K562 (cell line): Measurements from ENCODE around the gene GYPC. TPM values are rescaled to one million over a fixed set of nuclear protein-coding genes. Genes with fewer than 3 reads are reported as not detected.

ENCODE experiments used
- CEBPB ChIP-seq: fragments of 450-650 bp; IDR thresholded peaks from 2 replicates; pipeline ENCODE4 v1.6.1; 2016; ENCODE audit warnings: missing genetic modification characterization, missing compliant biosample characterization
- CHD7 ChIP-seq: fragments of 200-600 bp; sonication (generic); IDR thresholded peaks from one replicate; pipeline ENCODE4 v1.6.1; 2012; ENCODE audit warnings: mild to moderate bottlenecking, low read depth, low read length, inconsistent platforms
- DNMT1 ChIP-seq: fragments of 450-650 bp; IDR thresholded peaks from 2 replicates; pipeline ENCODE4 v1.6.1; 2016; ENCODE audit warnings: antibody characterized with exemption, mild to moderate bottlenecking
- FOXA1 ChIP-seq: fragments of 450-650 bp; IDR thresholded peaks from 2 replicates; pipeline ENCODE4 v1.6.1; 2016; ENCODE audit warnings: mild to moderate bottlenecking, borderline replicate concordance
- KLF1 ChIP-seq: fragments of 450-650 bp; IDR thresholded peaks from 2 replicates; pipeline ENCODE4 v1.6.1; 2016; ENCODE audit warnings: missing genetic modification characterization, missing compliant biosample characterization
- MTF1 ChIP-seq: fragments of 250-450 bp; sonication (Bioruptor Pico); IDR thresholded peaks from 2 replicates; pipeline ENCODE4 v1.9.0; 2021; ENCODE audit warnings: moderate library complexity, mild to moderate bottlenecking, inconsistent platforms, borderline replicate concordance
- PRDM10 ChIP-seq: fragments of 450-650 bp; IDR thresholded peaks from 2 replicates; pipeline ENCODE4 v1.6.1; 2018; ENCODE audit not compliant: partially characterized antibody
- SRF ChIP-seq, 2 experiments: fragments of 250-450, 450-650 bp in 1 of 2; sonication (Bioruptor Pico) in 1 of 2; sonication (generic) in 1 of 2; formaldehyde crosslinking; IDR thresholded peaks; 2 replicates each; pipeline versions ENCODE4 v1.5.0 to v1.5.1; 2020 to 2022; ENCODE audit warnings: mild to moderate bottlenecking in 1 of 2, missing genetic modification reagents in 1 of 2
- SRSF3 ChIP-seq: fragments of 200-400 bp; formaldehyde crosslinking; IDR thresholded peaks from 2 replicates; pipeline ENCODE4 v1.6.1; 2016; ENCODE audit warnings: mild to moderate bottlenecking, low read length, moderate library complexity; ENCODE audit not compliant: insufficient read depth
- ZNF316 ChIP-seq: fragments of 450-650 bp; IDR thresholded peaks from 2 replicates; pipeline ENCODE4 v1.6.1; 2016
- ZNF41 ChIP-seq: fragments of 250-450 bp; sonication (Bioruptor Pico); conservative IDR thresholded peaks from 2 replicates; pipeline ENCODE4 v1.4.0; 2020; ENCODE audit warnings: mild to moderate bottlenecking
- polyA plus RNA-seq, 8 experiments: library from polyadenylated mRNA; depleted of rRNA in 4 of 8; stranded (reverse) in 5 of 8; unstranded in 3 of 8; fragments of >200 nt; fragmentation: Nextera tagmentation in 2 of 8; fragmentation: Illumina TruSeq in 1 of 8; extraction: Ambion mirVana in 2 of 8; extraction: Trizol in 1 of 8; gene quantifications; 2 replicates each; pipeline versions ENCODE4 v1.2.1 to v1.2.3, GENCODE V29; 2011 to 2014; ENCODE audit warnings: inconsistent platforms in 1 of 8, missing spikeins in 1 of 8
- total RNA-seq, 7 experiments: library from RNA; depleted of rRNA in 6 of 7; stranded (reverse); fragments of >200 nt in 6 of 7; fragmentation: Illumina TruSeq in 2 of 7; extraction: Trizol in 2 of 7; gene quantifications; 2 replicates each; pipeline versions ENCODE4 v1.2.1 to v1.2.3, GENCODE V29; 2011 to 2021; ENCODE audit warnings: low replicate concordance in 1 of 7

The GYPC gene
- total and polyA plus RNA-seq, 9 of the 15 experiments (the other 6 are each of a cell fraction or from before 2014, with no cell fraction given): 50.6 to 282 (median 194) TPM

- TF ChIP-seq CHD7 (no peak), FOXA1 (no peak), ZNF41 (no peak), KLF1 (no peak), CEBPB (tag) (no peak), MTF1 (CRISPR knock-in tag) (no peak), SRSF3 (no peak), ZNF316 (peak; percentile 77), SRF (CRISPR knock-in tag; IDR thresholded peaks at IDR 0.05) (no peak), PRDM10 (no peak), DNMT1 (no peak)
These were observed 33.0 kb upstream of the GYPC start (continued) for GRCh38 chr2:126623000-126623399.
